HG02852 (cell line): ENCODE measurements around the gene THEMIS.
"Not testable (repeated sequence)": the region's sequence is repeated elsewhere in the genome, so short reads cannot be mapped to it uniquely, and the experiment has no call there.

Source experiments
- ATAC-seq: cut with Tn5 transposase; IDR thresholded peaks from one replicate; pipeline ENCODE4 v1.9.1; 2021; ENCODE audit warnings: mild to moderate bottlenecking, moderate library complexity; ENCODE audit not compliant: unreplicated experiment

THEMIS gene

GRCh38 chr6:127900935-127901334 is at the start of gene THEMIS:
THEMIS (minus strand) TSS chr6:127901058; CDS start chr6:127900932, 126 bp downstream.
- ATAC-seq = no peak

- no peak for ATAC-seq
Measured at GRCh38 chr6:127949251-127949650, 48.4 kb upstream of the THEMIS start.

- no peak for ATAC-seq
Measured at GRCh38 chr6:127946388-127946787, 45.5 kb upstream of the THEMIS start.

DNA sequence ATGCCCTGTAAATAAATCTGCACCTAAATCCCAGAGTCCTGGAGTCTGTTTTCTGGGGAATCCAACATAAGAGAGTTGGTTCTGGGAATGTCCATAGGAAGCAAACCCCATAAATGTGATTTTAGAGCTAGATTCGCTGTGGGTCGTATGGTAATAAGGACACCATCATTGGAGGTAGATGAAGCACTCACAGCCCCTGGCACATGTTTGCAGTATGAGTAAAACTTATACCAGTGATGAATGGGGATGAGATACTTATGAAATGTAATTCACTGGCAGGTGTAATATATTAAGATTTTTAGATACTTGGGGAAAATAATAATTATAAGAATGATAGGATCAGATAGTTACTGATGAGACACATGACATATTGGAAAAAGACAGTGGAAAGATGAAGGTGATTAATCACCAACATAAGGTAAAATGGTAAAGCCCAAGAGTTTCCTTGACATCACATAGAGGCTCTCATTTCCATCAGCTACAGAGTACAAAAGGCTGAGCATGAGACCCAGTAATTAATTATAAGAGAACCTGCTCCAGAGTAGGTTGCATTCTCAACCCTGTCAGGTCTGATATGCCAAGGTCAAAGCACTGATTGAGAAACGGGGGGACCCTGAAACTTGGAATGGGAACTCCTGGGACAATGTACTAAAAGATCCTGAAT is 44.7 kb upstream of the THEMIS start:
- ATAC-seq = no peak

GRCh38 chr6:127941228-127941627 is 40.4 kb upstream of the THEMIS start:
- no peak for ATAC-seq

DNA sequence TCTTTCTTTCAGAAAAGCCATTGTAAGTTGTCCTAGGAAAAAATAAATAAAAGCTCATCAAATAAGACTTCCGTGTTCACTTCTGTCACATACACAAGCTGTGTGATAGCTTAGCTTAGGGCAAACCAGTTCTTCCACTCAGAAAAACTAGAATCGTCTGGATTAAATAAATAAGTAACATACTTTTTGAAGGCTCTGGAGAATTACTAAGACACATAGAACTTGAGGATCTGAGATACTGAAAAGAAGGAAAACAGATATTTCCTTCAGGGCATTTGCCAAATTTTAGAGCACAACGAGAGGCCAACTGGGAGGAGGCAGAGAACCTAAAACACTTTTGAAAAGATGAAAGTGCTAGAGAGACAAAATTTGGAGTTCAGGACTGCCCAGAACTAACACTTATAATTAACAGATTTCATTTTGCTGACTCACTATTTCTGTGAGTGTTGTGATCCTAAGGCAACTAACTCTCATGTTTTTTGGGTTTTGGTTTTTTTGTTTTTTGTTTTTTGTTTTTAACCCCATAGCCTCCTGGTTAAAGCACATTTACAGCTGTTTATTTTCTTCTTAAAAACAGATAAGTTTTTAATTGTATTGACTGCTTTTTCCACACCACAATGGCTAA is 38.7 kb upstream of the THEMIS start:
- ATAC-seq = no peak

- ATAC-seq = no peak
Measured at GRCh38 chr6:127938701-127939100, 37.8 kb upstream of the THEMIS start.

- ATAC-seq = no peak
Measured at GRCh38 chr6:127937747-127938146, 36.9 kb upstream of the THEMIS start.

DNA sequence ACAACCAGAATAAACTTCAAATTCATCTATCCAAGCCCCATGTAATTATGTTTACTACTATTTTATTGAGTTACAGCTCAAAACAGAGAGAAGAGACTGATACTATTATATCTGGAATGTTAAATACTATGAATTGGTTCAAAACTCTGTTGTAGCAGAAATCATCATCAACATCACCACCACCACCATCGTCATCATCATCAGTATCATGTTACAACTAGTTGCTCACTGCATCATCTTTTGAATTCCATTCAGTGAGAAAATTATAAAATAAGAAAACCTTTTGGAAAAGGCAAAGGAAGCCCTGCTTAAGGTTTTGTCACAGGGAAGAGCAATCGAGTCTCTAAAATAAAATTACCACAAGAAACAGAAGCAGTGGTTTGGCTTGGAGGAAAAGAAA is 36.2 kb upstream of the THEMIS start:
- no peak for ATAC-seq

- ATAC-seq = no peak
Measured at GRCh38 chr6:127934956-127935355, 34.1 kb upstream of the THEMIS start.

- no peak for ATAC-seq
Measured at GRCh38 chr6:127933852-127934840, 33.3 kb upstream of the THEMIS start.

DNA sequence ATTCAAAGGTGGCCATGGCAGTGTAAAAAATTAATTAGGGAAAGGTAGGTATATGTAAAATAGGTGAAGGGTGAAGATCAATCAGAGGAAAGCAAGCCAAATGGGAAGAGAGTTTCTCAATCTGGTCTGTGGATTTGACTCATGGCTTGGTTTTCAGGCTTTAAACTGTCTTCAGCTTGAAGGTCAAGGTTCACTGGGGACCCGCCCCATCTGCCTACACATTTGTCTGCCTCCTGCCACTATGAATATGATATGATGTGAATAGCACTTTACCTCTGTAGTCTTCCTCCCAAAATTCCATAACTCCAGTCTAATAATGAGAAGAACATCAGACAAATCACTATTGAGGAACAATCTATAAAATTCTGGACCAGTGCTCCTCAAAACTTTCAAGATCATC is 32.3 kb upstream of the THEMIS start:
- no peak for ATAC-seq

GRCh38 chr6:127932708-127933107 is 31.9 kb upstream of the THEMIS start:
- no peak for ATAC-seq

GRCh38 chr6:127926441-127926840 is 25.6 kb upstream of the THEMIS start:
- not testable (repeated sequence) for ATAC-seq

DNA sequence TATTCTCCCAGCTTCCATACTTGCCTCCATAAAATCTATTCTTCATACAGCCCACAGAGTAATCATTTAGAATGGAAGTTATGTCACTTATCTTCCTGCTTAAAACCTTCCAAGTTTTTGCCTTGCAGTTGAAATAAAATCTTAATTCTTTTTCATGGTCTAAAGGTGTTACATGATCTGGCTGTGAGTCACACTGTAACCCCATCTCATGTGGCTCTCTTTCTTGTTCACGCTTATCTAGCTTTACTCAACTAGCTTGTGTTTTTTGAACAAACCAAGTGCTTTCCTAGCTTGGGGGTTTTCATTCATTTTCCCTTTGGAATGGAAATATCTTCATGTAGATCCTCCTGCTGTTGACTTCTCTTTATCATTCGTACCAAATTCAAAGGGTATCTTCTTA is 23.6 kb upstream of the THEMIS start:
- no peak for ATAC-seq

DNA sequence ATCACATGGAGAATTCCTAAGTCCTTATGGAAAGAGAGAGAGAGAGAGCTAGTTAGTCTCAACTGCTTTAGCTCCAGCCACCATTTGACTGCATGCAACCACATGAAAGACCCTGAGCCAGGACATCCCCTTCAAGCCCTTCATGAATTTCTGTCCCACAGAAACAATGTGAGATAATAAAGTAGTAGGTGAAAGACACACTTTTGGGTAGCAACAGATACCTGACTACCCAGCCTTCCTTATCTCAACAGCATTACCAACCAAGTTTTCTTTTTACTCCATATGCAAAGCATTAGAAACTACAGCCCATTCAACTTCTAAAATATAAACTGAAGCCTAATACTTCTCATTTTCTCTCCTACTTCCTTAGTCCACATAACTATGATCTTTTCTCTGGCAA is 23.2 kb upstream of the THEMIS start:
- no peak for ATAC-seq

GRCh38 chr6:127923135-127923534 is 22.3 kb upstream of the THEMIS start:
- ATAC-seq = no peak

DNA sequence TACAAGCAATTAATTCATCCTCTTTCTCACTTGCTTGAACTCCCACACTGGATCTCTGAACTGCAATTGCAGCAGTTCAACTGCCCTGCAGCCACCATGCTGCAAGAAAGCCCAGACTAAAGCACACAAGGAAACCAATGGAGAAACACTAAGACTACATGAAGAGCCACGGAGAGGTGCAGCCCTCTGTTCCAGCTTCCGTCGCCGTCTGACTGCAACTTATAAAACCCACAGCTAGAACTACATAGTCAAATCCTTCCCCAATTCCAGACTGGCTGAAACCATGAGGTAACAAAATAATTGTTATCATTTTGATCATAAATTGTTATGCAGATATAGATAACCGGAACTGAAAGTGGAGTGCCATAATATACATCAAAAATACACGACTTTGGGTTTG is 21.1 kb upstream of the THEMIS start:
- no peak for ATAC-seq

- ATAC-seq = no peak
Measured at GRCh38 chr6:127920804-127921203, 19.9 kb upstream of the THEMIS start.

- no peak for ATAC-seq
Measured at GRCh38 chr6:127918506-127919427, 17.9 kb upstream of the THEMIS start.

DNA sequence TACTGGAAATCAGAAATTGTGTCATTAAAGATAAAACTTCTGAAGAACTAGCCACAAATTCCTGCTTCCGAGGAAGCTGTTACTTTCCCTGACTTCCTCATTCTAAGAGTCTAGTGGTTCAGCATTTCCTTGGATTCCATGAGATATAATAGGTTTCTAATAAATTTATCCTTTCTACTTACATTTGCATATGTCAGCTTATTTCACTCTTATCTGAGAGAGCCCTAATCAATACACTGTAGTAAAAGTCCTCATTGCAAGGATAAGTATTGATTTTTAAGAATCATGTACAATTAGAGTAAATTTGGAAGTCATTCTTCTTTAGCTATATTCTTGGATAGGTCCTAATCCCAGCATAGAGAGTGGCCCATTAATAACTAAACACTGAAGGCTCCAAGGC is 16.9 kb upstream of the THEMIS start:
- no peak for ATAC-seq
